ENCODE data around the gene ANKRD52. TPM values are rescaled to one million over a fixed set of nuclear protein-coding genes. Genes with fewer than 3 reads are reported as not detected.

Gene ANKRD52
- total RNA-seq, 4 donors from 2014 or later = 20.3 to 33.6 (median 24.6) TPM

GRCh38 chr12:56222531-56222895 is 35.7 kb downstream of the ANKRD52 start:
- Histone ChIP-seq H3K36me3 (peaks cover 4% of the 10 kb centered on the region), H3K27me3 (no peaks in the 10 kb centered on the region), H3K4me1 (peaks cover 42% of the 10 kb centered on the region), H3K9me3 (no peaks in the 10 kb centered on the region), H3K4me3 (peak overlapping the region; percentile 85), H3K27ac (peak overlapping the region; percentile 97)
- DNase-seq (ENCODE audit: low spot score in 2 of 2) = no peak
- WGBS = 9% methylated on average over 4 of the region's 4 CpGs
- no peak for TF ChIP-seq POLR2A (IDR thresholded peaks at IDR 0.05)
- TF ChIP-seq CTCF (IDR thresholded peaks at IDR 0.05) = no peak
- no peak for TF ChIP-seq EP300 (IDR thresholded peaks at IDR 0.05)
- TF ChIP-seq POLR2AphosphoS5 (IDR thresholded peaks at IDR 0.05) = no peak

GRCh38 chr12:56221757-56222530 is 36.2 kb downstream of the ANKRD52 start, which contains the start of gene RNF41:
RNF41 (minus strand) TSS chr12:56221922; CDS start chr12:56214047, 7,875 bp downstream.
- Histone ChIP-seq H3K27ac (peak within 1 kb of the TSS; percentile 97), H3K9me3 (no peaks in the 10 kb centered on the region), H3K4me3 (peak within 1 kb of the TSS; percentile 85), H3K4me1 (peaks cover 42% of the 10 kb centered on the region), H3K27me3 (no peaks in the 10 kb centered on the region), H3K36me3 (no peaks in the 10 kb centered on the region)
- whole genome bisulfite sequencing = 1% methylated on average over 39 of the region's 42 CpGs
- TF ChIP-seq POLR2A (IDR thresholded peaks at IDR 0.05) = peak; percentile 83 to 91
- peak in 1 of 2 donors; percentile 17 for TF ChIP-seq CTCF (IDR thresholded peaks at IDR 0.05)
- TF ChIP-seq EP300 (IDR thresholded peaks at IDR 0.05) = peak; percentile 59
- TF ChIP-seq POLR2AphosphoS5 (IDR thresholded peaks at IDR 0.05) = peak; percentile 6 to 93 (median 88)
- peak; percentile 97 to 98 for DNase-seq (ENCODE audit: low spot score in 2 of 2)

- TF ChIP-seq CTCF (IDR thresholded peaks at IDR 0.05) (no peak), POLR2AphosphoS5 (IDR thresholded peaks at IDR 0.05) (no peak), POLR2A (IDR thresholded peaks at IDR 0.05) (no peak), EP300 (IDR thresholded peaks at IDR 0.05) (no peak)
- H3K27me3 ChIP-seq = no peaks in the 10 kb centered on the region
- peak overlapping the region; percentile 85 for H3K4me3 ChIP-seq
- H3K9me3 ChIP-seq = no peaks in the 10 kb centered on the region
- peaks cover 42% of the 10 kb centered on the region for H3K4me1 ChIP-seq
- DNase-seq (ENCODE audit: low spot score in 2 of 2) = peak in 1 of 2 donors; percentile 86
- peak overlapping the region; percentile 97 for H3K27ac ChIP-seq
- peaks cover 4% of the 10 kb centered on the region for H3K36me3 ChIP-seq
- WGBS = under 1% methylated on average over 21 of the region's 21 CpGs
Measured at GRCh38 chr12:56221232-56221756, 36.9 kb downstream of the ANKRD52 start.

- Histone ChIP-seq H3K4me3 (peak overlapping the region; percentile 85), H3K9me3 (no peaks in the 10 kb centered on the region), H3K27ac (peak overlapping the region; percentile 97), H3K27me3 (no peaks in the 10 kb centered on the region), H3K36me3 (peaks cover 5% of the 10 kb centered on the region), H3K4me1 (peaks cover 42% of the 10 kb centered on the region)
- DNase-seq (ENCODE audit: low spot score in 2 of 2) = no peak
- WGBS = 4% methylated on average over 10 of the region's 10 CpGs
- no peak for TF ChIP-seq POLR2AphosphoS5 (IDR thresholded peaks at IDR 0.05)
- TF ChIP-seq CTCF (IDR thresholded peaks at IDR 0.05) = no peak
- TF ChIP-seq POLR2A (IDR thresholded peaks at IDR 0.05) = no peak
- TF ChIP-seq EP300 (IDR thresholded peaks at IDR 0.05) = no peak
Measured at GRCh38 chr12:56220611-56221231, 37.5 kb downstream of the ANKRD52 start.

- Histone ChIP-seq H3K4me3 (peak overlapping the region; percentile 85), H3K4me1 (peaks cover 38% of the 10 kb centered on the region), H3K27me3 (no peaks in the 10 kb centered on the region), H3K36me3 (peaks cover 11% of the 10 kb centered on the region), H3K9me3 (no peaks in the 10 kb centered on the region), H3K27ac (no peak overlapping the region)
- 95% methylated on average over 9 of the region's 9 CpGs for WGBS
- no peak for DNase-seq (ENCODE audit: low spot score in 2 of 2)
- no peak for TF ChIP-seq CTCF (IDR thresholded peaks at IDR 0.05)
- no peak for TF ChIP-seq POLR2AphosphoS5 (IDR thresholded peaks at IDR 0.05)
- no peak for TF ChIP-seq POLR2A (IDR thresholded peaks at IDR 0.05)
- no peak for TF ChIP-seq EP300 (IDR thresholded peaks at IDR 0.05)
Measured at GRCh38 chr12:56219840-56220239, 38.3 kb downstream of the ANKRD52 start.

Data from suprapubic skin (tissue), 4 donors.